CD4-positive, alpha-beta T cell treated with Interleukin-6 at 100 ng/mL for 8 hours (primary cell): ENCODE results near the gene MAP4K2.

Source experiments
- DNase-seq: peaks from one replicate; pipeline ENCODE4 v3.0.0-alpha.2; 2020; ENCODE audit warnings: mixed read lengths, low spot score

MAP4K2 gene

GRCh38 chr11:64767344-64768299 lies 35.4 kb downstream of the MAP4K2 start:
- peak; percentile 79 for DNase-seq

- no peak for DNase-seq
Measured at GRCh38 chr11:64766881-64767280, 36.1 kb downstream of the MAP4K2 start.

- no peak for DNase-seq
Measured at GRCh38 chr11:64765851-64766665, 37.0 kb downstream of the MAP4K2 start.

GRCh38 chr11:64765291-64765850 lies 37.6 kb downstream of the MAP4K2 start:
- DNase-seq = no peak

- DNase-seq = no peak
Measured at GRCh38 chr11:64764753-64765152, 38.3 kb downstream of the MAP4K2 start.

- DNase-seq = peak; percentile 66
Measured at GRCh38 chr11:64764040-64764611, 38.9 kb downstream of the MAP4K2 start.

GRCh38 chr11:64763526-64764039 lies 39.4 kb downstream of the MAP4K2 start:
- DNase-seq = no peak

GRCh38 chr11:64762674-64763525 lies 40.1 kb downstream of the MAP4K2 start:
- DNase-seq = no peak

- DNase-seq = no peak
Measured at GRCh38 chr11:64762277-64762673, 40.7 kb downstream of the MAP4K2 start.

GRCh38 chr11:64760759-64761420 lies 42.1 kb downstream of the MAP4K2 start:
- DNase-seq = no peak

GRCh38 chr11:64759722-64760719 lies 43.0 kb downstream of the MAP4K2 start, which contains the start of gene PYGM:
TSS of gene PYGM (minus strand) at chr11:64759974. CDS start at chr11:64759898, 76 bp downstream.
- no peak for DNase-seq

- DNase-seq = no peak
Measured at GRCh38 chr11:64759131-64759721, 43.8 kb downstream of the MAP4K2 start.

GRCh38 chr11:64758330-64759079 lies 44.5 kb downstream of the MAP4K2 start:
- DNase-seq = no peak

- no peak for DNase-seq
Measured at GRCh38 chr11:64757549-64758329, 45.3 kb downstream of the MAP4K2 start.

- no peak for DNase-seq
Measured at GRCh38 chr11:64755681-64756361, 47.2 kb downstream of the MAP4K2 start.

- DNase-seq = no peak
Measured at GRCh38 chr11:64754919-64755662, 47.9 kb downstream of the MAP4K2 start.
